GM12891 (cell line): ENCODE data around the gene MGLL.

ENCODE experiments used
- POLR2A ChIP-seq: IDR thresholded peaks from 2 replicates; pipeline ENCODE4 v1.6.1; 2011; ENCODE audit warnings: low read depth, low read length, control low read depth
- POLR2AphosphoS5 ChIP-seq: IDR thresholded peaks from 2 replicates; pipeline ENCODE4 v1.6.1; 2011; ENCODE audit warnings: low read depth, low read length, control low read depth

- TF ChIP-seq POLR2A = no peak; the same call in 1 of the 2 replicates
- TF ChIP-seq POLR2AphosphoS5 = no peak; the same call in 1 of the 2 replicates
Observed at GRCh38 chr3:127754411-127755304, 67.7 kb downstream of the MGLL start.
